ENCODE measurements around the gene TCP1. TPM values are rescaled to one million over a fixed set of nuclear protein-coding genes. Genes with fewer than 3 reads are reported as not detected.
A peak's percentile ranks its signal among the peaks of the same experiment; 100 is the strongest.

Gene TCP1
- total and polyA plus RNA-seq, 9 of the 15 experiments (the other 6 are each of a cell fraction or from before 2014, with no cell fraction given): 331 to 801 (median 645) TPM

DNA sequence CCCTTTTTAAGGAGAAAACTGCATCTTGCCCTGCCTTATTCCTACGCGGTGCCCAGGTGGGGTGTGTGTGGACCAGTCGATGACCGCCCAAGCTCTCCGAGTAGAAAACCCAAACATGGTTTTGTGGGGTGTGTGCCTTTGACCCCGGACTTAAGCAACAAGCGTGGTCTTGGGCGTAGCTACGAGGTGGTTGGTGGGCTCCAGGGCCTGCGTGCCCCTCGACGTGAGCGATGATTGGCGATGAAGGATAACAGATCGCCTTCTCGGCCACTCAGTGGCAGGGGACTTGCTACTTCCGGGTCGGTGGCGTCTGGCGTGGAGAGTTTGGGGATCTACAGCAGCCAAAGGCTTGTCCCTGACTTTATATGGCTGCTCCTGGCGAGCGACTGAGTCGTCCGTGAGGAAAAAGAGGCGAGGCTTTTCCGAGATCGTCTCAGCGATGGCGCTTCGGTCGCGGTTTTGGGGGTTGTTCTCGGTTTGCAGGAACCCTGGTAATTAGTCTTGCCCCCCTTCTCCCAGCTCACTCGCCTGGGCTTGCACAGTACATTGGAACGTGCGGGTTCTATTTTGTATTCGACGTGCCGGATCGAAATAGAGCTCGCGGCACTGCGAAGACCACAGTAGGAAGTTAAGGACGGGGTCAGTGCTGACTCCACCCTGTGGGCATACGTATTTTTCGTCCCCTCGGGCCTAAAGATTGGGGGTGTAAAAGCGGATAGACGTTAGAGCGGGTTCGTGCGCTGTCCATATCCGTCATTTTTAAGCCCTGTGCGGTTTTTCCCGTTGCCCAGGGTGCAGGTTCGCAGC, 950 bp upstream of the TCP1 start, which contains the start of gene MRPL18 (continued):
- TF ChIP-seq, protein P1, sequence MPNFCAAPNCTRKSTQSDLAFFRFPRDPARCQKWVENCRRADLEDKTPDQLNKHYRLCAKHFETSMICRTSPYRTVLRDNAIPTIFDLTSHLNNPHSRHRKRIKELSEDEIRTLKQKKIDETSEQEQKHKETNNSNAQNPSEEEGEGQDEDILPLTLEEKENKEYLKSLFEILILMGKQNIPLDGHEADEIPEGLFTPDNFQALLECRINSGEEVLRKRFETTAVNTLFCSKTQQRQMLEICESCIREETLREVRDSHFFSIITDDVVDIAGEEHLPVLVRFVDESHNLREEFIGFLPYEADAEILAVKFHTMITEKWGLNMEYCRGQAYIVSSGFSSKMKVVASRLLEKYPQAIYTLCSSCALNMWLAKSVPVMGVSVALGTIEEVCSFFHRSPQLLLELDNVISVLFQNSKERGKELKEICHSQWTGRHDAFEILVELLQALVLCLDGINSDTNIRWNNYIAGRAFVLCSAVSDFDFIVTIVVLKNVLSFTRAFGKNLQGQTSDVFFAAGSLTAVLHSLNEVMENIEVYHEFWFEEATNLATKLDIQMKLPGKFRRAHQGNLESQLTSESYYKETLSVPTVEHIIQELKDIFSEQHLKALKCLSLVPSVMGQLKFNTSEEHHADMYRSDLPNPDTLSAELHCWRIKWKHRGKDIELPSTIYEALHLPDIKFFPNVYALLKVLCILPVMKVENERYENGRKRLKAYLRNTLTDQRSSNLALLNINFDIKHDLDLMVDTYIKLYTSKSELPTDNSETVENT (CRISPR knock-in tag; IDR thresholded peaks at IDR 0.05): no peak
- TF ChIP-seq ZNF324 (CRISPR knock-in tag; IDR thresholded peaks at IDR 0.05) (0 out of 2 replicates have a peak, but pooled peaks have one; percentile 2), NEUROD1 (IDR thresholded peaks at IDR 0.05; ENCODE audit: borderline replicate concordance, low read depth, low read length, partially characterized antibody) (peak; percentile 92), SP2 (IDR thresholded peaks at IDR 0.05; ENCODE audit: extremely low read depth, low read depth, low read length, poor library complexity, severe bottlenecking) (peak; percentile 86), TCF3 (CRISPR knock-in tag; IDR thresholded peaks at IDR 0.05) (no peak), ZNF253 (CRISPR knock-in tag; conservative IDR thresholded peaks at IDR 0.05) (no peak), NKRF (IDR thresholded peaks at IDR 0.05; ENCODE audit: borderline replicate concordance) (peak; percentile 67), SRSF9 (IDR thresholded peaks at IDR 0.05; ENCODE audit: borderline replicate concordance, low read depth, low read length) (no peak), MLLT1 (IDR thresholded peaks at IDR 0.05) (peak; percentile 42 to 71; a peak in 2 of 4 replicates), FOXJ2 (tag; IDR thresholded peaks at IDR 0.05) (no peak), GABPA (tag; conservative IDR thresholded peaks at IDR 0.05; ENCODE audit: low read depth) (peak; percentile 50; the same call in 1 of the 2 replicates), CC2D1A (IDR thresholded peaks at IDR 0.05) (peak; percentile 19; the same call in 1 of the 2 replicates), BCL6 (CRISPR knock-in tag; IDR thresholded peaks at IDR 0.05) (no peak), ASH1L (IDR thresholded peaks at IDR 0.05; ENCODE audit: borderline replicate concordance, low read depth, partially characterized antibody) (peak; percentile 97), CSDE1 (IDR thresholded peaks at IDR 0.05) (no peak), BMI1 (IDR thresholded peaks at IDR 0.05; ENCODE audit: low read length) (no peak), PTBP1 (IDR thresholded peaks at IDR 0.05; ENCODE audit: low read depth, low read length) (no peak), ZNF445 (CRISPR knock-in tag; IDR thresholded peaks at IDR 0.05; ENCODE audit: low read depth) (no peak)
- TF ChIP-seq, protein P2, sequence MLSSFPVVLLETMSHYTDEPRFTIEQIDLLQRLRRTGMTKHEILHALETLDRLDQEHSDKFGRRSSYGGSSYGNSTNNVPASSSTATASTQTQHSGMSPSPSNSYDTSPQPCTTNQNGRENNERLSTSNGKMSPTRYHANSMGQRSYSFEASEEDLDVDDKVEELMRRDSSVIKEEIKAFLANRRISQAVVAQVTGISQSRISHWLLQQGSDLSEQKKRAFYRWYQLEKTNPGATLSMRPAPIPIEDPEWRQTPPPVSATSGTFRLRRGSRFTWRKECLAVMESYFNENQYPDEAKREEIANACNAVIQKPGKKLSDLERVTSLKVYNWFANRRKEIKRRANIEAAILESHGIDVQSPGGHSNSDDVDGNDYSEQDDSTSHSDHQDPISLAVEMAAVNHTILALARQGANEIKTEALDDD (IDR thresholded peaks at IDR 0.05): no peak

Data from K562 (cell line).